SJSA1 (cell line): ENCODE data around the gene JAG2. TPM values are rescaled to one million over a fixed set of nuclear protein-coding genes. Genes with fewer than 3 reads are reported as not detected.

ENCODE experiments used
- DNase-seq, 2 experiments: peaks; one replicate each; pipeline ENCODE4 v3.0.0-alpha.2; 2015 to 2020; ENCODE audit warnings: low spot score in 2 of 2, low read depth in 1 of 2
- H3K27ac ChIP-seq: fragments of 250-450 bp; sonication (Bioruptor Pico); 2 replicates; pipeline ENCODE4 v1.5.1; 2020; ENCODE audit warnings: mild to moderate bottlenecking, moderate library complexity
- H3K27me3 ChIP-seq: fragments of 250-450 bp; sonication (Bioruptor Pico); replicated peaks from 2 replicates; pipeline ENCODE4 v1.5.1; 2020; ENCODE audit warnings: mild to moderate bottlenecking, moderate library complexity
- H3K36me3 ChIP-seq: fragments of 250-450 bp; sonication (Bioruptor Pico); 2 replicates; pipeline ENCODE4 v1.5.1; 2020; ENCODE audit warnings: mild to moderate bottlenecking
- H3K4me1 ChIP-seq: fragments of 250-450 bp; sonication (Bioruptor Pico); replicated peaks from 2 replicates; pipeline ENCODE4 v1.6.1; 2021; ENCODE audit warnings: mild to moderate bottlenecking
- H3K4me3 ChIP-seq: fragments of 250-450 bp; sonication (Bioruptor Pico); 2 replicates; pipeline ENCODE4 v1.5.1; 2020; ENCODE audit warnings: mild to moderate bottlenecking
- H3K9me3 ChIP-seq: fragments of 250-450 bp; sonication (Bioruptor Pico); replicated peaks from 2 replicates; pipeline ENCODE4 v1.5.1; 2020; ENCODE audit warnings: mild to moderate bottlenecking
- total RNA-seq: library from RNA; depleted of rRNA; stranded (reverse); fragments of >200 nt; shearing (Covaris generic); gene quantifications from 2 replicates; pipeline ENCODE4 v1.2.3, GENCODE V29; 2014

JAG2 gene
- total RNA-seq, 1 experiment from 2014 or later: 125 TPM

DNA sequence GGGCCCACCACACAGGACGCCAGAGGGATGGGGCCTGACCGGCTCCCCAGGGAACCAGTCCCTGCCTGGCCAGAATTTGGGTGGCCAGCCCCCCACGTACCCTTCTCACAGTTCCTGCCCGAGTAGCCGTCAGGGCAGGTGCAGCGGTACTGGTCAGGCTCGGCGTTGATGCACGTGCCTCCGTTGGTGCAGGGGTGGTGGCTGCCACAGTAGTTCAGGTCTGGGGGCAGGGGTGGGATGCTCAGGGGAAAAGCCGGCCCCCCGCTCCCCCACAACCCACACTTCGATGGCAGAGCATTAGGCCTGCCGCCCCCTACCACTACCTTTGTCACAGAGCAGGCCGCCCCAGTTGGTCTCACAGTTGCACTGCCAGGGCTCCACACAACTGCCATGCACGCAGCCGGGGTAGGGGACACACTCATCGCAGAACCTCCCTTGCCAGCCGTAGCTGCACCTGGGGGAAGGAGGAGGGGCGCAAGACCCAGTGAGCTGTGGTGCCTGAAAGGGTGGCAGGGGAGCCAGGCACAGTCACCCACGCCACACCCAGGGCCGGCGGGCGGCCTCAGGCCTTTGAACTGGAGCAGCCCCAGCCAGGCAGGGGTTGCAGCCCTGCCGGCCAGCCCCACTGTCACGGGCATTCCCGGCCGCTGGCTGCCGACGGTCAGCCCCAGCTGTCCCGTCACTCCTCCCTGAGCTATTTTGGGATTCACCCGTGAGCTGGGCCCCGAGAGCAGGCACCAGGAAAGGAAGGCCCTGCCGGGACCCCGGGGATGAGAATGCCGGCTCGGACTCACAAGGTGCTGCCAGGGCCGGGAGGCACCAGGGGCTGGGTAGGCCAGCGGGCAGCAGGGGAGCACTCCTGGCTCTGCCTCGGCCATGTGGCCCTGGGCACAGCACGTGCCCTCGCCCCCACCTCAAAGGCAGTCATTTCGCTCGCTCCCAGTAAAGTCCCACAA lies 16.5 kb downstream of the JAG2 start:
- Histone ChIP-seq H3K9me3 (no peaks in the 10 kb centered on the region), H3K36me3 (peaks cover 86% of the 10 kb centered on the region), H3K27ac (no peak overlapping the region), H3K4me3 (no peak overlapping the region), H3K4me1 (no peaks in the 10 kb centered on the region), H3K27me3 (no peaks in the 10 kb centered on the region)
- DNase-seq: no peak

DNA sequence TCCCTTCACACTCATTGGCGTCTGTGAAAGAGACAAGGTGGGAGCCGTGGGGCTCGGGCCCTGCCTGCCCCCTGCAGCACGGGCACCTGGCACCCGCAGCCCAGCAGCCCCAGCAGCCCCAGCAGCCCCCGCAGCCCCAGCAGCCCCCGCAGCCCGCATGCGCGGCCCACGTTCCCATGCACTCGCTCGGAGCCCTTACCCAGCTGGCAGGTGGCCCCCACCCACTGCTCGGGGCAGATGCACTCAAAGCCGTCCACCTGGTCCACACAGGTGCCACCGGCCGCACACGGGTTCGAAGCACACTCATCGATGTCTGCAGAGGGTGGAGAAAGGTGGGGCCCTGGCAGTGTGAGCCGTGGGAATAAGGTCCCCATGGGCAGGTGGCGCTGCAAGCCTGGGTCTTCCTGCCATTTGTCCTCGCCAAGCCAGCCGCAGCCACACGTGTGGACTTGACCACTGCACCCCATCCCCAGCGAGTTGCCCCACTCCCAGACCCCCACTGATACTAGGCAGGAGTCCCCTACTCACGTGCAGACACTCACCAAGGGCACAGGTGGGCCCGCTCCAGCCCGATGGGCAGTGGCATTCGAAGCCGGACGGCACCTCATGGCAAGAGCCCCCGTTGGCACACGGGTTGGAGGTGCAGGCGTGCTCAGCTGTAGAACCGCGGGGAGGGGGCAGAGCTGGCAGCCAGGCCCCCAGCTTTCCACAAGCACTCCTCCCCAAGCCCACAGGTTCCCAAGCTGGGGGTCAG lies 17.3 kb downstream of the JAG2 start:
- Histone ChIP-seq H3K4me3 (no peak overlapping the region), H3K9me3 (no peaks in the 10 kb centered on the region), H3K27me3 (no peaks in the 10 kb centered on the region), H3K27ac (no peak overlapping the region), H3K4me1 (no peaks in the 10 kb centered on the region), H3K36me3 (peaks cover 86% of the 10 kb centered on the region)
- DNase-seq: no peak

DNA sequence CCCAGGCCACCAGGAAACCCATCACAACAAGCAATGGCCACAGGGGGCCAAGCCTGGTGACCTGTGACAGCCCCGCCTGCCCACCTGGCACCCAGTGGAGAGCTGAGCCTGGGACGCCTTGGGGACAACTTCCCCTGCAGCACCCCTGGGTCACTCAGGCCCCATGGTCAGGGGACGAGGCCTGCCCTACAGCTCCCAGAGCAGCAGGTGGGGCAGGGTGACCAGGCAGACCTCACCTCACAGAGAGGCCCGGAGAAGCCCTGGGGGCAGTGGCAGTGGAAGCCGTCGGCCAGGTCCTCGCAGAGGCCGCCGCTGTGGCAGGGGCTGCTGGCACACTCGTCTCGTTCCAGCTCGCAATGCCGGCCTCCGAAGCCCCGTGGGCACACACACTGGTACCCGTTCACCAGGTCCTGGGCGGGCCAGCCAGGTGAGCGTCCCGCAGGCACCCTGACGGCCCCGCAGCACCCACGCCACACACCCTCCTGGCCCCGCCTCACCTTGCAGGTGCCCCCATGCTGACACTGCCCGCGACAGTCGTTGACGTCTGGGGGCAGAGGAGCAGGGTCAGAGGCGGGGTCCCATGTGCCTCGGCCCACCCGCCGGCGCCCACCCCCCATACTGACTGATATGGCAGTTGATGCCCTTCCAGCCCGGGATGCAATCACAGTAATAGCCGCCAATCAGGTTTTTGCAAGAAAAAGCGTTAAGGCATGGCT lies 18.1 kb downstream of the JAG2 start:
- H3K4me1 ChIP-seq: no peaks in the 10 kb centered on the region
- H3K27me3 ChIP-seq: no peaks in the 10 kb centered on the region
- no peaks in the 10 kb centered on the region for H3K9me3 ChIP-seq
- H3K36me3 ChIP-seq: peaks cover 86% of the 10 kb centered on the region
- no peak overlapping the region for H3K27ac ChIP-seq
- DNase-seq: no peak
- H3K4me3 ChIP-seq: no peak overlapping the region

DNA sequence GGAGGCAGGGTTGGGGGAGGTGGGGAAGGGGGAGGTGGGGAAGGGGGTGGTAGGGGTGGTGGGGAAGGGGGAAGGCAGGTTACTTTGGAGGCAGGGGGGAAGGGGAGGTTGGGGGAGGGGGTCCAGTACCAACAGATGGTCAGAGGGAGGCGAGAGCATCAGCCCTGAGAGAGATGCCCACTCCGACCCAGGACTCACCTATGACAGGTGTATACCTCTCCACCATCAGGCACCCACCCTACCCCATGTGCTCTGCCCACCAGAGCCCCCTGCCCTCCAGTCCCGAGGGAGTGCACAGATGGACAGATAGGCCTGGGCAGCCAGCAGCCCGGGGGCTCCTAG lies 18.6 kb downstream of the JAG2 start:
- DNase-seq: no peak
- Histone ChIP-seq H3K9me3 (no peaks in the 10 kb centered on the region), H3K27me3 (no peaks in the 10 kb centered on the region), H3K4me1 (no peaks in the 10 kb centered on the region), H3K36me3 (peaks cover 86% of the 10 kb centered on the region), H3K27ac (no peak overlapping the region), H3K4me3 (no peak overlapping the region)

DNA sequence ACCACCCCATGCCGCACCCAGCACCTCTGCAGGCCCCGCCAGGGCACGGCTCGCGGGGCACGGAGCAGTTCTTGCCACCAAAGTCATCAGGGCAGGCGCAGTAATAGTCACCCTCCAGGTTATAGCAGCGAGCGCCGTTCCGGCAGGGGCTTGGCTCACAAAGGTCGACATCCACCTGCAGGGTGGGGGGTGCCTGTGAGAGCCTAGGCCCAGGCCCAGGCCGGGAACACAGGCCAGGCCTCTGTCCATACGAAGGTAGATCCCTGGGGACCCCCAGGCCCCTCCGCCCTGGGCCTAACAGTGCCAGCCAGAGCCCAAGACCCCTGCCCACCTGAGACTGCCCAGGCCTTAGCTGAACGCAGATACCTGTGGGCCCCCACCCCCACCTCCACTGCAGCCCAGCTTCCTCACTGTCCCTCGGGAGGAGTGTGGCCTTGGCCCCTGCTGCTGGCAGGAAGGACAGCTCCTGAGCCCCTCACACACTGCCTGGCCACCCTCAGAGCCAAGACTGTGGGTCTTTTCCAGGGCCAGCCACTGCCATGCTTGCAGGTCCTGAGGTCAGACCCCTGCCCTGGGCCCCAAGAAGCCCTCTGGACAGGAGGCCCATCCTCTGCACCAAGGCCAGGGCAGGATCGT lies 19.3 kb downstream of the JAG2 start:
- no peak for DNase-seq
- H3K9me3 ChIP-seq: no peaks in the 10 kb centered on the region
- no peak overlapping the region for H3K4me3 ChIP-seq
- H3K36me3 ChIP-seq: peaks cover 89% of the 10 kb centered on the region
- H3K27ac ChIP-seq: no peak overlapping the region
- no peaks in the 10 kb centered on the region for H3K27me3 ChIP-seq
- H3K4me1 ChIP-seq: no peaks in the 10 kb centered on the region

DNA sequence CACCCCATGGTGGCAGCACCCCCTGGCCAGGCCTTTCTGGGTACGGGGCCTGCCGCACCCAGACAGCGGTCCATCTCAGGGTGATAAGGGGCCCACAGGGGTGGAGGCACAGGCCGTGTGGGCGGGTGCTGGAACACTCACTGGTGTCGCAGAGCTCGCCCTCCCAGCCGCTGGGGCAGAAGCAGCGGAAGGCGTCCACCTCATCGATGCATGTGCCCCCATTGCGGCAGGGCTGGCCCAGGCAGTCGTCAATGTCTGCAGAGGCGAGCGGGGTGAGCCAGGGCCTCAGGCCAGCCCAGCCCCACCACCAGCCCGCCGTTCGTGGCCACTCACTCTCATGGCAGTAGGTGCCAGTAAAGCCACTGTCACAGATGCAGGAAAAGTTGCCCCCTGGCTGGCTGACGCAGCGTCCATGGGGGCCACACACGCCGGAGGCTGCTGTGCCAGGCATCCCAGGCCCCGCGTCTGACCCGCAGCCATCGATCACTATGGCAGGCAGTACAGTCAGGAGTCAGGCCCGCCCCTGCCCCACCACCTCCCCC lies 19.9 kb downstream of the JAG2 start:
- no peak overlapping the region for H3K4me3 ChIP-seq
- peaks cover 88% of the 10 kb centered on the region for H3K36me3 ChIP-seq
- H3K27me3 ChIP-seq: no peaks in the 10 kb centered on the region
- DNase-seq: no peak
- no peak overlapping the region for H3K27ac ChIP-seq
- H3K4me1 ChIP-seq: no peaks in the 10 kb centered on the region
- H3K9me3 ChIP-seq: no peaks in the 10 kb centered on the region

DNA sequence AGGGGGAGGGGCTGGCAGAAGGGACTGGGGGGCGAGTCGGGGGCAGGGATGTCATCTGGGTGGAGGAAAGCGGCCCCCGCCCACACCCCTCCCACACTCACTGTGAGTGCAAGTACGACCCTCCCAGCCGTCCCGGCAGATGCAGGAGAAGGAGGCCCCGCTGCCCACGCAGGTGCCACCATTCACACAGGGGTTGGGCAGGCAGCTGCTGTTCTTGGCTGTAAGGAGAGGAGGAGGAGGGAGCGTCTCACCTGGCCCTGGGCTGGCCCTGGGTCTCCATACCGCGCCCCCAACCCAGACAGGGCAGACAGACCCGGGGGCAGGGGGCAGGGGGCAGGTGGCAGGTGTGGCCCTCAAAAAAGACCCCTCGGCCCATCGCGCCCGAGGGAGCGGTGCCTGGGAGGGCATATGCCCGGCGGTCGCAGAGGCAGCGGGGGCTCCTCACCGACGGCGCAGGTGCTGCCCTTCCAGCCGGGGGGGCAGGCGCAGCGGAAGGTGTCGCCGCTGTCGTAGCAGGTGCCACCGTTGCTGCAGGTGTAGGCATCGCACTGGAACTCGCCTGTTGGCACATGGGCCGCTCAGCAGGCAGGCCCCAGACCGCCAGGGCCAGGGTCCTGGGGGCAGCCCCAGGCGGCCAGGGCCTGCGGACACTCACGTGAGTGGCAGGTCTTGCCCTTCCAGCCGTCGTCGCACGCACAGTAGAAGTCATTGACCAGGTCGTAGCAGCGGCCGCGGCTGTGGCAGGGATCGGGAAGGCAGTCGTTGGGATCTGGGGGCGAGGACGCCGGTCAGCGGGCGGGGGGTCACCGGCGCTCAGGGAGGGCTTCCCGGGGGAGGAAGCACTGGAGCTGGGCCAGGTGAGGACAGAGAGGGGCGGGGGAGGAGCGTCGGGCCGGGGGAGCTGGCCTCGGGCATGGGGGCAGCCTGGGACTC lies 20.6 kb downstream of the JAG2 start:
- peaks cover 87% of the 10 kb centered on the region for H3K36me3 ChIP-seq
- no peak overlapping the region for H3K27ac ChIP-seq
- H3K4me1 ChIP-seq: no peaks in the 10 kb centered on the region
- no peak for DNase-seq
- no peak overlapping the region for H3K4me3 ChIP-seq
- H3K27me3 ChIP-seq: no peaks in the 10 kb centered on the region
- no peaks in the 10 kb centered on the region for H3K9me3 ChIP-seq

DNA sequence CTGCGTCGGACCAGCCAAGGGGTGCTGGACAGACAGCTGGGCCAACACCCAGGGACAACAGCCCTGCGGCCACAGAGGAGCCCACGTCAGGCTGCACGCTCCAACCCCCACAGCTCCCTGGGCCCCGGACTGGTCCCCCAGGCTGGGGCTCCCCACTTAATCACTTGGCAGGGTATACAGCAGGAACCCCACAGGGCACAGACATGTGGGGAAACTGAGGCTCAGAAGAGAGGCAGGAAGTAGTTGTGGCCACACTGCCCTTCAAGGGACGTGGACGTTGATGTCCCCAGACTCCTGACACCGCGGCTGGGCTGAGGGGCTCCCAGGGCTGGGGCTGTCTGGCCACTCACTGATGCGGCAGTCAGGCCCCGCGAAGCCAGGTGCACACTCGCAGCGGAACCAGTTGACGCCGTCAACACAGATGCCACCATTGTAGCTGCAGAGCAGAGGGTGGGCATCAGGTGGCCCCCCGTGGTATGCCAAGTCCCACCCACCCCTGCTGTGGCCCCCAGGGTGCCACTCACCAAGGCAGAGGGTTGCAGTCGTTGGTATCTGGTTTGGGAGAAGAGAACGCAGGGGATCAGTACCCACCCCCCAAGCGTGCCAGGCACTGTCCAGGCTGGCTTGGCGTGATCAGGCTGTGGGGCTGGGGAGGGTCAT lies 21.5 kb downstream of the JAG2 start:
- no peaks in the 10 kb centered on the region for H3K9me3 ChIP-seq
- H3K27ac ChIP-seq: no peak overlapping the region
- H3K36me3 ChIP-seq: peaks cover 87% of the 10 kb centered on the region
- no peaks in the 10 kb centered on the region for H3K27me3 ChIP-seq
- no peak overlapping the region for H3K4me3 ChIP-seq
- no peaks in the 10 kb centered on the region for H3K4me1 ChIP-seq
- DNase-seq: no peak

DNA sequence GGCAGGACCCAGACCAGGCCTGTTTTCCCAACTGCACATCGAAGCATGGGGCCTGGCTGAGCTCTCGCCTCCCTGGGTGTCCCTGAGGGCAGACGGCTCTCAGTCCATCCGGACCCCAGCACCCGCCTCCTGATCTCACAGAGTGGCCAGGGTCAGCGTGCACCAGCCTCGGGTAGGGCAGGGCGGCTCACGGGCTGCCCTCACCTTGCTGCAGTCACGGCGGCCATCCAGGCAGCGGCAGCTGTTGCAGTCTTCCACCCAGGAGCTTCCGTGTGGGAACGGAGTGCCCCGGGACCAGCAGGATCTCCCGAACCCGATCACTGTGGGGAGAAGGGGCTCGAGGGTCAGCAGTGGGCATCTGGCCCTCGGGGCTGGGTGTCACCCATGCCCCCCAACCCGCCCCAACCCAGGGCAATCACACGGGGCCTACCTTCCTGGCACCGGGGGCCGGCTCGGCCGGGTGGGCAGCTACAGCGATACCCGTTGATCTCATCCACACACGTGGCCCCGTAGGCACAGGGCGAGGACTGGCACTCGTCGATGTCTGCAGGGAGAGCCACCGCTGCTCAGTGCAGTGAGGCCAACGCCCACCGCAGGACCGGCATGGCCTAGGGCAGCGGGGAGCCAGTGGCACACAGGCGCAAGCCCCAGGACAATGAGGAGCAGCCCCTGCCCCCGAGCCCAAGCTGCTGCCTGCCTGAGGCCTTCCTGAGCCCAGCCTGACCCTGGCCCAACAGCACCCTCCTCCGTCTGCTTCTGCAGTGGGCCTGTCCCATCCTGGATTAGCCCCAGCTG lies 22.2 kb downstream of the JAG2 start:
- DNase-seq: no peak
- H3K4me3 ChIP-seq: no peak overlapping the region
- H3K9me3 ChIP-seq: 0 out of 2 replicates have a peak, but pooled peaks cover under 1% of the 10 kb centered on the region
- H3K27ac ChIP-seq: no peak overlapping the region
- H3K4me1 ChIP-seq: no peaks in the 10 kb centered on the region
- H3K36me3 ChIP-seq: peaks cover 87% of the 10 kb centered on the region
- no peaks in the 10 kb centered on the region for H3K27me3 ChIP-seq

DNA sequence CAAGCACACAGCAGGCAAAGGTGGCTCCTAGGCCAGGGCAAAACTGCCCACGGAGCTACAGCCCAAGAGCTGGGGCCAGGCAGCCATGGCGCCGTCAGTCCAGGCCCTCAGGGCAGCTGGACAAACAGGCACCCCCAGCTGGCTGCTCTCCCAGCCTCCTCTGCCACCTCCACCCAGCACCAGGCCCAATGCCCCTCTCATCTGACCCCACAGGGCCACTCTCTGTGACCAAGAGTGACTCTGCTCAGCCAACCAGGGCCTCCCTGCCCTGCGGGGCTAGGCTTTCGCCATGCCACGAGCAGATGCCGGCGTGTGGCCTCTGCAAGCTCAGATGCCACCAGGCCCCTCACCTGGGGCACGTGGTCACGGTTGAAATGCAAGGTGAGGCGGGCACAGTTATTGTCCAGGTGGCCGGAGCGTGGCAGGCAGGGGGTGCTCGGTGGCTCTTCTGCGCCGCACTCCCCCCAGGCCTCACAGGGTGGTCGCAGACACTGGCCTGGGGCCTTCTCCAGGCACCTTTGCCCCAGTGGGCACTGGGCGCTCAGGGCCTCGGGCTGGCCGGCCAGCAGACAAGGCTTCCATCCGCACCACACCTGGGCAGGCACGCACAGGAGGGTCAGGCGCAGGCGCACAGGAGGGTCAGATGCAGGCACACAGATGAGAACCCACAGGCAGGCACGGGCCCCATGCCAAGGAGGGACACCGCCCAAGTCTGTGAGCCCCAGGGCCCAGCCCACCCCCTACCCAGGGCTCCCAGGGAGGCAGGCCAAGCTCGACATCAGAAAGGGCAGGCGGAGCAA lies 23.0 kb downstream of the JAG2 start:
- no peak for DNase-seq
- 0 out of 2 replicates have a peak, but pooled peaks cover 4% of the 10 kb centered on the region for H3K9me3 ChIP-seq
- no peak overlapping the region for H3K4me3 ChIP-seq
- H3K27me3 ChIP-seq: no peaks in the 10 kb centered on the region
- H3K4me1 ChIP-seq: no peaks in the 10 kb centered on the region
- no peak overlapping the region for H3K27ac ChIP-seq
- H3K36me3 ChIP-seq: peaks cover 89% of the 10 kb centered on the region
